GM19099 (cell line): Measurements from ENCODE around the gene BRIP1.

Experiments used
- POLR2A ChIP-seq: IDR thresholded peaks from 3 replicates; pipeline ENCODE4 v1.6.1; 2011; ENCODE audit warnings: low read depth; ENCODE audit not compliant: insufficient read length; ENCODE audit errors: extremely low read depth

The BRIP1 gene

DNA sequence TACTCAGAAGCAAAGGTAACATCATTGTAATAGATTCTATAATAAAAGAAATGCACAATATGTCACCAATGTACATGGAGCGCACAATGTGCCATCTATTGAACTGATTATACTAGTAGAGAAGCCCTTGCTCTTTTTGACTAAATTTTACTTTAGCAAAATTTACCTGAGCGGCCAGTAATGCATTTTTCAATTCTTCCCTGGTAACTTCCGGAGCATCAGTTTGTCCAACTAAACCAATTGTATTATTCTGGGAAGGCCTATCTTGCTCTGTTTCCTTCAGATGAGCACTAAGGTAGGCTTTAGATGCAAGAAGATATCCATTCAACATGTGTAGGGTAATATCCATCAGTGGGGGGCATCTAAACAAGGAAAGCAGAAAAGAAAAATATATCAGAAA lies 8.8 kb upstream of the BRIP1 start:
- no peak for TF ChIP-seq POLR2A

DNA sequence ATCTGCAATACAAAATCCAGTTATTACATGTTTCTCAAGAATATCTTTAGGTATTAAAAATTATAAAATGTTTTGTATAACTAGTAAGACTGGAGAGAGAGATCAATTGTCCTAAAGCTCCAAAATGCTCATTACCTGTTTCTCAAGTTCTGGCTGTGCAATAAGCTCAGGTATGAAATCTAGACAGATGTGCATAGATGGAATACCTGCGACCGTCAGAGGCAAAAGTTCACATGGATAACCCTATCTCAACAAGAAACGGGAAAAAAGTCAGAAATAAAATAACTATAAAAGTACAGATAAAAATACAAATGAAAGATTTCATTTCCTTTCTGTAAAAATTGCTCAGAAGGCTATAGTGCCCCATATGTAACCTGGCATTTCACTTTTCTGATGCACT lies 5.8 kb upstream of the BRIP1 start:
- no peak for TF ChIP-seq POLR2A

DNA sequence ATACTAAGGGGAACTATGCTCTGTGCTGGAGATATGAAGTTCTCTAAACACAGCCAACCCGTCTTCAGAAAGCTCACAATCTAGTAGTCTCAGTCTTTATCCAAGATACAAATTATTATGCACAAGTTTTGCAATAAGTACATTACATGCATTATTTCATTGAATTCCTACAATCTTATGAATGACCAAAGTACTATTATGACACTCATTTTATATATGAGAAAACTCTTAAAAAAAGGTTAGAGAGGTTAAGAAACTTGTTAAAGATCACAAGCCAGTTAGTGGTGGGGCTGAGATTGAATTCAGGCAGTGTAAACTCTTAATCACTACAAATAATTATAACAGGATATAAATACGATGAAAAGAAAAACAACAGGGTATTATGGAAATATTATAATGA lies 4.7 kb upstream of the BRIP1 start:
- no peak for TF ChIP-seq POLR2A

DNA sequence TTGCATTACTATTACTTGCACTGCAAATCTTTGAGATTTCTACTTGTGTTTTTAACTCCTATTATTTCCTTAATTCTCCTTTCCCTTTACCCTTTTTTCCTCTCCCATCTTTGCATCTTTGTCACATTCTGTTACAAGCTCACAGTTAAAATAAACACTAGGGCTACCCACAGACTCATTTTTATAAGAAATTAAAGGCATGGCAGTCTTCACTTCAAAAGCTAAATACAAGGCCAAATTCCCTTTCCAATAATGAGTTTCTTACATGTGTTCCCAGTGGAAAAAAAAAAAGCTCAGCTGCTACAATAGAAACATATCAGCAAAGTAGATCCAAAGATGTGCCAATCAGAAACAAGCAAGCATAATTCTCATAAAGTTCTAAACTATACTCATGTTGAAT lies 3.7 kb upstream of the BRIP1 start:
- TF ChIP-seq POLR2A = no peak

DNA sequence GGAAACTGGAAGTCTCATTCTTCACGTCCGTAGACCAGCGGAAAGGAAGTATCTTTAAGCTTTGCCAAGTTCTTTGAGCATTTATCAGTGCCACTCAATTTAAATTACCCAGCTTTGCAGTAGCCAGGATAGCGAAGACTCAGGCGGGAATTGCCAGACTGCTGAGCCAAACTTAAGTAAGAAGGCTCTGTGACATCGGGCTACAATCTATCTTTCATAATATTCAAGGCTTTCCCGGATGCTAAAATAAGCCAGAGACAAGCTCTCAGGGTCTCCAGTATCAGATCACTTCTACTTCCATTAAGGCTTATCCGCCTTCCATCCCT lies 436 bp upstream of the BRIP1 start:
- TF ChIP-seq POLR2A = no peak

DNA sequence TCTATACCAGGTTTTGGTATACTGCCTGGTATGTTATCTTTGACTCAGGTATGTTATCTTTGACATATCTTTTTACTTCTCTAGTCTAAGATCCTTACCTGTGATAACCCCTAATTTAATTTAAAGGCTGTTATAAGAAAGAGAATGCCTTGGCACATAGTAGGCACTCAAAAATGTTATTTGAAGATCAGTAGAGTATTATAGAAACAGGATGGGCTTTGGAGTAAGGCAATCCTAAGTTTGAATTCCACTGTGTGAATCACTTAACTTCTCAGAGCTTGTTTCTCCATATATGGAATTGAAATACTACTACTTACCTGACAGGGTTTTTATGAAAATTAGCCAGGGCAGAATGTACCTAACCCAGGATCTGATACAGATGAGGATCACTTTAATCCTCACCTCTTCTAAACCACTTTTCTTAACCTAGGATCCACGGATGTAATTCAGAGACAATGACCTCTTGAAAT lies 1.2 kb downstream of the BRIP1 start:
- TF ChIP-seq POLR2A = no peak

DNA sequence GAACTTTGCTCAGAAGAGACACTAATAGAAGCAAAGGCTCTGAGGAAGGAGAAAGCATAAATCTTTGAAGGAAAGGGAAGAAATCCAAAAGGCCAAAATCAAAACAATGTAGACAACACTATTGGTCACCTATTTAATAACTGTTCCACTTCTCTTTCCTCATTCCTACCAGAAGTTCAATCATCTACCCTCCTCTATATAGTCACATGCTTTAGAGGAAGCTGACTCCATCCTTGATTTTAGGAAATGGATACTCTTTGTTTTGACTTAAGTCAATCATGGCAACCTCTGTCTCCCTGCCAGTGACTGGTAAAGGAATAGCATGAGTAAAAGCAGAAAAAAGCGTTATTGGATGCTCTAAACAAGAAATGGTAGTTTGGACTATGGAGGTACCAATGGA lies 7.3 kb downstream of the BRIP1 start:
- no peak for TF ChIP-seq POLR2A

DNA sequence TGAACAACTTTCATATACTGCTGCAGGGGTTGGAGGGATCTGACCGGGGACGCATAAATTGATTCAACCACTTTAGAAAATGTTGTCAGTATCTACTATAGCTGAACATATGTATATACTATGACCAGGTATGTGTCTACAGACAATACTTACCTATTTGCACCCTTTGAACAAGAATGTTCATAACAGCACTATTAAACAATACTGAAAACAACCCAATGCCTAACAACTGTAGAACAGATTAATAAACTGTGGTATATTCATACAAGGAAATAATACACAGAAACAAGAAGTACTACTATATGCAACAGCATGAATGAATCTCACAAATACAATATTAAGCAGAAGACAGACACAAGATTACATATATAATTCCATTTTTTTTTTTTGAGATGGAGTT lies 10.5 kb downstream of the BRIP1 start:
- TF ChIP-seq POLR2A = no peak

DNA sequence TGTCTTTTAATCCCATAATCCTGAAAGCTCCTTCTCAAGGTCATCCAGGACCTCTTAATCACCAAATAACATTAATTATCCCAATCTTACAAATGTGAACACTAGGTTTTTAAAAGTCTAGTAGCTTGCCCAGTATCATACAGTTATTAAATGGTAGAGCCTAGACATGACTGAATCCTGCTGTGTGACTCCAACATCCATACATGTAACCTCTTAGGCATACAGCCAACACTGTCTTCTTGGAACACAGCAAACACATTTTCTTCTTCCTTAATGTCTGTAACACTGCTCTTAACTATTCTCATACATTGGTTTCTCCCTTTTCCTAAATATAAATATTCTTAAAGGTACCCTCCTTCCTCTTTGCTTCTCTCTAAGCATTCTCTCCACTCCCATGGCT lies 13.7 kb downstream of the BRIP1 start:
- TF ChIP-seq POLR2A = no peak

DNA sequence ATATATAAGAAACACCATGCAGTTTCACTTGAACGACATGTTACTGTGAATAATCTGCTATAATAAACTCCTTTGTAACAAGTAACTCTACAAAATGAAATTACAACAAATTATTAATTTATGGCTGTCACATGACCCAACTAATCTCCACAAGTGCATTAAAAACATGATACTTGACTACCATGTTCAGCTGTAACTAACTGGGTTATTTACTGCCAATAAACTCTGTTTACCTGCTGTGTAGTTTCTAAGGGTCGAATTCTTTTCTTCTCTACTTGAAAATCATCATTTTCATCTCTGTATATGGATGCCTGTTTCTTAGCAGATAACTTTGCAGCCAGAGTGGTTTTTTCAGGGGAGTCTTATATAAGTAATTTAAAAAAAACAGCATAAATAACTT lies 14.4 kb downstream of the BRIP1 start:
- TF ChIP-seq POLR2A = no peak

DNA sequence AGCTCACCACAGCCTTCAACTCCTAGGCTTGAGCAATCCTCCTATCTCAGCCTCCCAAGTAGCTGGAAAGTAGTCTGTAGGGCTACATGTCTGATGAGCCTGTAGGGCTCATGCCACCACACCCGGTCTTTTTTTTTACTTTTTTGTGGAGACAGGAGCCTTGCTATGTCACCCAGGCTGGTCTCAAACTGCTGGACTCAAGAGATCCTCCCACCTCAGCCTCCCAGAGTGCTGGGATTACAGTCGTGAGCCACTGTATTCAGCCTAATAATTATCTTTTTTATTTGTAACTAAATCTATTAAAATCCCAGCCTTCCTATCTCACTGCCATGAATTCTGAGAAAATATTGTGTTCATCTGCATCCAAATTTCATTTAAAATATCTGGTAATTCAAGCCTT lies 15.1 kb downstream of the BRIP1 start:
- no peak for TF ChIP-seq POLR2A

DNA sequence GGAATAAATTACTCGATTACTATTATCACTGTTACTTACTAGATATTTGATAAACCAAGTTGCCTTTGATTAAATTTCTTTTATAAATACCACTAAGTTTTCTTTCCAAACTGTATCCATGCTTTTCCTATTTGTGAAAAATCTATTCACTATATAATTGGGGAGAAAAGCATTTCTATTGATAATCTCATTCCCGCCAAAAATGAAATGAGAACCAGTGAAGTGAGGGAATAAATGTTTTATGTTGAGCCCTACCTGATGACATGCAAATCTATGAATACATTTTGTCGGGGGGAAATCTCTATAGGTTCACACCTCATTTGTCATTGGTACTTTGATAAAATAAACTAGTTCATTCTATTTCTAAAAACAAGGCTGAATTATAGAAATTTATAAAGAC lies 15.7 kb downstream of the BRIP1 start:
- no peak for TF ChIP-seq POLR2A

DNA sequence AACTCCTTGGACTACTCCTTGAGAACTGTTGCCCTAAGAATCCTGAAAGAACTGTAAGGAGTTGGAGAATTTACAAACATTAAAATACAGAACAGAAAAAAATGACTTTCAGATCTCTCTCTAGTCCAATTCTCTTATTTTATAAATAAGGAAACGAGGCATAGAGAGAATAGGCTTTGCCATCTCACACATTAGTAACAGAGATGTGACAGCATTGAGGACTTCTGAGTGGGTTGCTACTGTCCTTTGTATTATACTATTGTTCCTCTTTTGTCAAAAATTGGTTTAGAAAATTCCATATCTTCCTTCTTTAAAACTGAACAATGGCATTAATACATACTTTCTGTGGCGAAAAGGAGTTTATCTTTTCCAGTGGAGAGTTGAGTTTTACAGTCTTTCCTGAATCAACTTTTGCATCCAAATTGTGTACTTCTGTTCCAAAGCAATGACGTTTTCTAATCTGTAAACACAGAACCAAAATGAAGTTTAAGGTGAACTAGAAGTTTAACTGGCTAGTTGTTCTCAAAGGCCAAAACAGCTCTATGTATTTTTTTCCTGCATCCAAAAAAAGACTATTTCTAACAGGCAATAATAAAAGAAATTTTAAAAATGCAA lies 16.5 kb downstream of the BRIP1 start:
- TF ChIP-seq POLR2A = no peak

DNA sequence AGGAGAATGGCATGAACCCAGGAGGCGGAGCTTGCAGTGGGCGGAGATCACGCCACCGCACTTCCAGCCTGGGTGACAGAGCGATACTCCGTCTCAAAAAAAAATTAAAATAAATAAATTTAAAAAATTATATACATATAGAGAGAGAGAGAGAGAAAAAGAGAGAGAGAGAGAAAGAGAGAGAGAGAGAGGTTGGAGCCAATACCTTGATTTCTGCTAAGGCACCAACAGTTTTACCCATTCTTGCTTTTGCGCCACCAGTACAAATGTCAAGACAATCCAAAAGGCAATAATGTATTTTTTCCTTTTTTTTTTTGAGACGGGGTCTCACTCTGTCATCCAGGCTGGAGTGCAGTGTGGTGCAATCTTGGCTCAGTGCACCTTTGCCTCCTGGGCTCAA lies 17.2 kb downstream of the BRIP1 start:
- no peak for TF ChIP-seq POLR2A

DNA sequence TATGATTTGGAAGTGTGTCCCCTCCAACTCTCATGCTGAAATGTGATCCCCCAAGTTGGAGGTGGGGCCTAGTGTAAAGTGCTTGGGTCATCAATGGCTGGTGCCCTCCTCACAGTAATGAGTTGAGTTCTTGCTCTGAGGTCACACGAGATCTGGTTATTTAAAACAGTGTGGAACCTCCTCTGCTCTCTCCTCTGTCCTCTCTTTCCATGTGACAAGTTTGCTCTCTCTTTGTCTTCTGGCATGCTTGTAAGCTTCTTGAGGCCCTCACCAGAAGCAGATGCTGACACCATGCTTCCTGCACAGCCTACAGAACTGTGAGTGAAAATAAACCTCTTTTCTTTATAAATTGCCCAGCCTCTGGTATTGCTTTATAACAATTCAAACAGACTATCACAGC lies 19.9 kb downstream of the BRIP1 start:
- TF ChIP-seq POLR2A = no peak

DNA sequence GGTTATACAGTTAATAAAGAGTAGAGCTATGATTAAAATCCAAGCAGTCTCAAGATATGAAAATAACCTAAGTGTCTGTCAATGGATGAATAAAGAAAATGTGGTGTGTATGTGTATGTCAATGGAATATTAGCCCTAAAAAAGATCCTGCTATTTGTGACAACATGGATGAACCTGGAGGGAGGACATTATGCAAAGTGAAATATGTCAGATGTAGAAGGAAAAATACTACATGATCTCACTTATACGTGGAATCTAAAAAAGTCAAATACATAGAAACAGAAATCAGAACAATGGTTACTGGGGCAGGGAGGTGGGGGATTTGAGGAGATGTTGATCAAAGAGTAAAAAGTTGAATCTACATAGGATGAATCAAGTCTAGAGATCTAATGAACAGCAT lies 20.4 kb downstream of the BRIP1 start:
- TF ChIP-seq POLR2A = no peak

DNA sequence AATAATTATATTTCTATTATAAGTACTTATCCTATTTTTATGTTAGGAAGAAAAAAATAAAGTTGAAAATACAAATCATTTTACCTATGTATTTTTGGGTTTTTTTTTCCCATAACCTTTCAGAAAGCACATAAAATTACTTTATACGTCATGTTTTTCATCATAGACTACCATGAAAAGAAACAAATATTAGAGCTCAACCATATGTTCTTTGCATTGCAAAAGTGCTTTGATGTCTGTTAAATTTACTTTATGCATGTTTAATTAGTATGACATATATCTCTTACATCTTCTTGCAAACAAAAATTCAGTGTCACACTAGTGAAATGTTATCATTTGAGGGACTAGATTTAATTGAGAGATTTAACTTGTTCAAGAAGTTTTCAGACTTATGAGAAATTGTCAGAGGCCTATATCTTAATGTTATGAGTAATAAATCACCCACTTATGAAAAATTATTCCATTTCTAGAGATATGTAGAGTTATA lies 24.0 kb downstream of the BRIP1 start:
- no peak for TF ChIP-seq POLR2A
